GM21619 (cell line): ENCODE data around the gene ZDHHC19.

Experiments
- ATAC-seq: cut with Tn5 transposase; IDR thresholded peaks from one replicate; pipeline ENCODE4 v1.9.1; 2021; ENCODE audit not compliant: unreplicated experiment

ZDHHC19 gene

DNA sequence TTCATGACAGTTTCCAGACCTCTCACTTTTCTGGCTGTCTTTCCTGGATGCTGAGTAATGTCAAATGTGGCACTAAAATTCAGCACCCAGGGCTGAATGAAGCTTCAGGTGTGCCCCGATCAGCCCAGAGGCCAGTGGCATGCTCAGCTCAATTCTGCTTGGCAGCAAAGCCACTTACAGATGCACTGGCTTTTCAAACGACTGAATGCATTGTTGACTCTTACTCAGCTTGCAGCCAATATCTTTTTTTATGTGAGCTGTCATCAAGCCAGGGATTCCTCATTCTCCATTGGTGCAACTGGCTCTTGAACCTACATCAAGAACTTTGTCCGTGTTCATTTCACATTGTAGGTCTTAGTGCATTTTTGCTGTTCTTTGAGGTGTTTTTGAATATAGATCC is 60.7 kb downstream of the ZDHHC19 start:
- no peak for ATAC-seq

- ATAC-seq: no peak
Observed at GRCh38 chr3:196149831-196150301, 61.3 kb downstream of the ZDHHC19 start.

- no peak for ATAC-seq
Observed at GRCh38 chr3:196149375-196149774, 61.8 kb downstream of the ZDHHC19 start.
